Right lobe of liver (tissue), 6 donors: ENCODE measurements around the gene LAMC1. TPM values are rescaled to one million over a fixed set of nuclear protein-coding genes. Genes with fewer than 3 reads are reported as not detected.

Experiments
- ATAC-seq, 4 donors: fragments of 200-7000 bp; cut with Tn5 transposase; one replicate each; pipeline ENCODE4 v1.9.1; 2020; ENCODE audit warnings: mild to moderate bottlenecking in 4 of 4, moderate library complexity in 4 of 4
- DNase-seq, 3 donors: peaks; one replicate each; pipeline ENCODE4 v3.0.0-alpha.2; 2020
- H3K27ac ChIP-seq, 3 donors: fragments of 200-600 bp; one replicate each; pipeline ENCODE4 v1.8.0; 2022
- H3K27me3 ChIP-seq, 2 donors: fragments of 200-600 bp; one replicate each; pipeline ENCODE4 v1.8.0; 2022
- H3K36me3 ChIP-seq, 4 donors: fragments of 200-600 bp; sonication (generic) in 1 of 4; one replicate each; pipeline versions ENCODE4 v1.5.1 to v1.8.0; 2017 to 2022; ENCODE audit warnings: control low read depth in 1 of 4
- H3K4me1 ChIP-seq, 4 donors: fragments of 200-600 bp; sonication (generic) in 1 of 4; one replicate each; pipeline versions ENCODE4 v1.5.1 to v1.8.0; 2017 to 2022; ENCODE audit warnings: control low read depth in 1 of 4
- H3K4me3 ChIP-seq, 3 donors: fragments of 200-600 bp; one replicate each; pipeline ENCODE4 v1.8.0; 2022
- H3K9me3 ChIP-seq, 4 donors: fragments of 200-600 bp; sonication (generic) in 1 of 4; one replicate each; pipeline versions ENCODE4 v1.5.1 to v1.8.0; 2017 to 2022; ENCODE audit warnings: control low read depth in 1 of 4
- CTCF ChIP-seq, 4 donors: fragments of 200-600 bp in 3 of 4; fragments of 450-650 bp in 1 of 4; IDR thresholded peaks; one replicate each; pipeline versions ENCODE4 v1.5.1 to v1.8.0; 2016 to 2022; ENCODE audit warnings: antibody characterized with exemption in 4 of 4, mild to moderate bottlenecking in 2 of 4
- POLR2A ChIP-seq: fragments of 450-650 bp; IDR thresholded peaks from one replicate; pipeline ENCODE4 v1.6.1; 2017; ENCODE audit warnings: antibody characterized with exemption, mild to moderate bottlenecking
- WGBS: methylation state at CpG from one replicate; pipeline ENCODE4 v1.1.6; 2018; ENCODE audit warnings: low coverage, low lambda C conversion rate; ENCODE audit not compliant: insufficient coverage; ENCODE audit errors: missing lambda C conversion rate; 5-methylcytosine and 5-hydroxymethylcytosine counted together
- intact Hi-C, 2 donors: fragments of 100-400 bp; cut with DNase I; formaldehyde crosslinking; loops; one replicate each; pipeline versions ENCODE4 v1.11.2 to v1.14.1; 2022
- total RNA-seq, 6 experiments: library from RNA; depleted of rRNA in 2 of 6; stranded (reverse); fragments of >200 nt in 2 of 6; fragmentation: NEBNext Ultra II Directional in 3 of 6; extraction: Animal tissue kit (Norgen Biotek cat#: 25700) in 3 of 6; gene quantifications; one replicate each; pipeline versions ENCODE4 v1.1.0 to v1.2.4, GENCODE V29; 2016 to 2023
- donor health status: DM: no; HTN: yes; CAD: no.
- donor health status: DM: no; HTN: no; CAD: no.
- donor health status: DM: no; HTN: no; CAD: no.
- donor health status: DM: no; HTN: yes; CAD: no.
- donor health status: DM: no; HTN: yes; CAD: no.

Gene LAMC1
- total RNA-seq, 6 experiments from 2014 or later, result 18.5 to 53.2 (median 28.0) TPM

DNA sequence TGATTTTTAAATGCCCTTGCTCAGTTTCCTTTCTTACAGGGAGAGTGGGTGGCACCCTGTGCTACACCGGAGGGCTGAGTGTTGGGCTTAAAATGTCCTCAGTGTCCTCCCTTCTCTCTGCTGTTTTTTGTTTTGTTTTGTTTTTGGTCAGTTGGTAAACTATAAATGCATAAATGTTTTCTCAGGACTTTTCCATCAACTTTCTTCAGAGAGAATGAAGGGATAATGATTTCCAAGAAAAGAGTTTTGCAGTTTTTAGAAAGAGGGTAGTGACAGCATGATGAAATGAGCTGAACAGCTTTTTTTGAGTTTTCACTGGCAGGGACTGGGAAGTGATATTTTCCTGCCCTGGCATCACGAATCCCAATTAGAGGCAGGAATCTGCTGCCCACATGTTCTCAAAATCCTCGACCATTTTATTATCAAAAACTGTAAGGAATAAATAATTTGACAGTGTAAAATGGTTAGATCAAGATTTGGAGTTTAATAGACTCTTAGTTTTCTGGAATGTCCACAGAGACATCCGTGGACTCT lies 15.2 kb downstream of the LAMC1 start:
- Histone ChIP-seq H3K27ac (no peak overlapping the region), H3K4me1 (no peaks in the 10 kb centered on the region), H3K27me3 (no peaks in the 10 kb centered on the region), H3K9me3 (no peaks in the 10 kb centered on the region), H3K36me3 (no peaks in the 10 kb centered on the region), H3K4me3 (no peak overlapping the region)
- ATAC-seq (no peak), DNase-seq (no peak)
- intact Hi-C loops, result no loop called here
- 88% methylated on average over 4 of the region's 4 CpGs for WGBS
- TF ChIP-seq POLR2A, result no peak
- no peak for TF ChIP-seq CTCF (IDR thresholded peaks at IDR 0.05)

DNA sequence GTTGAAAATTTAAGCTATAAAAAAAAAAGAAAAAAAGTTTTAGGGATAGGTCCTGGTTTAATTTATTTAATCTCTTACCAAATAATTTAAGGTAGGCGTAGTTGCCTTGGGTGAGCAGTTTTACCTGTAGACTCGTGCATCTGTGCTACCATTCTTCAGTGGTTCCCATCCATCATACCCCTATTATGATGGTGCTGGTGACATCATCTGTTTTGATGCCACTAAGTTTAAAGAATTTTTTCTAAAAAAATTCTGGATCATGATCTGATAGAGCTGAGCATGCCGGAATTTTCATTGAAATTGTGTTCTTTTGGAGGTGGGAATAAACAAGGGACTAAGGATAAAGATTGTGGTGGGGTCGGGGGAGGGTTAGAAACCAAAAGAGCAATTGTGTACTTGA lies 15.7 kb downstream of the LAMC1 start:
- ATAC-seq (no peak), DNase-seq (no peak)
- intact Hi-C loops, result no loop called here
- Histone ChIP-seq H3K4me3 (no peak overlapping the region), H3K36me3 (no peaks in the 10 kb centered on the region), H3K4me1 (no peaks in the 10 kb centered on the region), H3K9me3 (no peaks in the 10 kb centered on the region), H3K27ac (no peak overlapping the region), H3K27me3 (no peaks in the 10 kb centered on the region)
- TF ChIP-seq POLR2A, result no peak
- no peak for TF ChIP-seq CTCF (IDR thresholded peaks at IDR 0.05)
- WGBS, result 86% methylated on average over 4 of the region's 4 CpGs

DNA sequence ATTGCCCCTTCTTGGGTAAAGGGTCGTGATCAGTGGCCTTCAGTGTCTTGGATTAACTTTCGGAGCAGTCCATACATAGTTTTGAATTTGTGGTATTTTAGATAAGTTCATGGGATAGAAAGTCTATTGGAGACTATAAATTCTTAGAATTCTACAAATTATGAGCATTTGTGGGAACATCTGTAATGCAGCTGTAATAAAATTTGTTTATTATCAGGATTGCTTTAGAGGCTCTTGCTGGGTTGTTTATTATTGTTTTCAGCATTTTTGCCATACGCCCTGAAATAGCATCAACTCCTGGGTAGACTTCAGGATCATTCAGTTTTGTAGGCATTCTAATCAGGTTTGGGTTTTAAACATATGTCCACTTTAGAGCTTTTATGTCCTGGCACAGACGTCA lies 16.1 kb downstream of the LAMC1 start:
- H3K4me3 ChIP-seq, result no peak overlapping the region
- 83% methylated on average over 4 of the region's 4 CpGs for WGBS
- no peaks in the 10 kb centered on the region for H3K9me3 ChIP-seq
- TF ChIP-seq POLR2A (no peak), CTCF (IDR thresholded peaks at IDR 0.05) (no peak)
- H3K27me3 ChIP-seq, result no peaks in the 10 kb centered on the region
- no peaks in the 10 kb centered on the region for H3K36me3 ChIP-seq
- ATAC-seq (no peak), DNase-seq (no peak)
- H3K27ac ChIP-seq, result no peak overlapping the region
- intact Hi-C loops, result no loop called here
- peaks cover 0 to 4% (median 2%) of the 10 kb centered on the region in 4 donors for H3K4me1 ChIP-seq

- WGBS, result 39% methylated on average over 2 of the region's 3 CpGs
- peaks cover 0 to 11% (median 5%) of the 10 kb centered on the region in 4 donors for H3K4me1 ChIP-seq
- H3K9me3 ChIP-seq, result no peaks in the 10 kb centered on the region
- H3K27me3 ChIP-seq, result no peaks in the 10 kb centered on the region
- H3K27ac ChIP-seq, result no peak overlapping the region
- ATAC-seq (no peak), DNase-seq (no peak)
- H3K4me3 ChIP-seq, result no peak overlapping the region
- no peak for TF ChIP-seq CTCF (IDR thresholded peaks at IDR 0.05)
- no peak for TF ChIP-seq POLR2A
- intact Hi-C loops, result no loop called here
- H3K36me3 ChIP-seq, result no peaks in the 10 kb centered on the region
These were observed 16.8 kb downstream of the LAMC1 start for GRCh38 chr1:183039985-183040447.

- ATAC-seq (no peak), DNase-seq (no peak)
- H3K4me3 ChIP-seq, result no peak overlapping the region
- WGBS, result 69% methylated on average over 2 of the region's 2 CpGs
- peaks cover 0 to 15% (median 5%) of the 10 kb centered on the region in 4 donors for H3K4me1 ChIP-seq
- H3K27ac ChIP-seq, result no peak overlapping the region
- no peaks in the 10 kb centered on the region for H3K9me3 ChIP-seq
- H3K36me3 ChIP-seq, result no peaks in the 10 kb centered on the region
- TF ChIP-seq POLR2A (no peak), CTCF (IDR thresholded peaks at IDR 0.05) (no peak)
- intact Hi-C loops, result no loop called here
- H3K27me3 ChIP-seq, result no peaks in the 10 kb centered on the region
These were observed 17.3 kb downstream of the LAMC1 start for GRCh38 chr1:183040547-183040971.
